ENCODE data around the gene TRIM66.

DNA sequence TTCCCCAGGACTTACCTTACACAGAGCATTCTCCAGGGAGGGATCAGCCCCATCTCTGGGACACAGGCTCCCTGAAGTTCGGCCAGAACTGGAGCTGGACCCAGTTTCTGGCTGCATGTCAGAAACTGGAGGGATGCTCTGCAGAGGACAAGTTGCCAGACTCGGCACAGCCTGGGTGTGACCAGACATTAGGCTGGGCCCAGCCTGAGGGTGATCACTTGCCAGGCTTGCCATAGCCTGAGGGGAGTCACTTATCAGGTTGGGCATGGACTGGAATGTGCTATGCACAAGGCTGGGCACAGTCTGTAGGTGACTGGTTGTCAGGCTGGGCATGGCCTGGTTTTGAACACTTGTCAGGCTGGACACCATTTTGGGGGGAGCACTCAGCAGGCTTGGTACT is 57.8 kb downstream of the TRIM66 start:
- TF ChIP-seq YY1 (IDR thresholded peaks at IDR 0.05; ENCODE audit: low read depth, low read length), result no peak
- TF ChIP-seq CEBPB (IDR thresholded peaks at IDR 0.05; ENCODE audit: borderline replicate concordance in 1 of 2, low read depth in 2 of 2, low read length in 2 of 2), result no peak
- TF ChIP-seq EP300 (IDR thresholded peaks at IDR 0.05; ENCODE audit: borderline replicate concordance in 1 of 2, control insufficient read depth in 1 of 2, low read depth in 2 of 2, low read length in 2 of 2), result no peak
- TF ChIP-seq, protein P1, sequence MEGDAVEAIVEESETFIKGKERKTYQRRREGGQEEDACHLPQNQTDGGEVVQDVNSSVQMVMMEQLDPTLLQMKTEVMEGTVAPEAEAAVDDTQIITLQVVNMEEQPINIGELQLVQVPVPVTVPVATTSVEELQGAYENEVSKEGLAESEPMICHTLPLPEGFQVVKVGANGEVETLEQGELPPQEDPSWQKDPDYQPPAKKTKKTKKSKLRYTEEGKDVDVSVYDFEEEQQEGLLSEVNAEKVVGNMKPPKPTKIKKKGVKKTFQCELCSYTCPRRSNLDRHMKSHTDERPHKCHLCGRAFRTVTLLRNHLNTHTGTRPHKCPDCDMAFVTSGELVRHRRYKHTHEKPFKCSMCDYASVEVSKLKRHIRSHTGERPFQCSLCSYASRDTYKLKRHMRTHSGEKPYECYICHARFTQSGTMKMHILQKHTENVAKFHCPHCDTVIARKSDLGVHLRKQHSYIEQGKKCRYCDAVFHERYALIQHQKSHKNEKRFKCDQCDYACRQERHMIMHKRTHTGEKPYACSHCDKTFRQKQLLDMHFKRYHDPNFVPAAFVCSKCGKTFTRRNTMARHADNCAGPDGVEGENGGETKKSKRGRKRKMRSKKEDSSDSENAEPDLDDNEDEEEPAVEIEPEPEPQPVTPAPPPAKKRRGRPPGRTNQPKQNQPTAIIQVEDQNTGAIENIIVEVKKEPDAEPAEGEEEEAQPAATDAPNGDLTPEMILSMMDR (IDR thresholded peaks at IDR 0.05 in 2 of 3, conservative IDR thresholded peaks at IDR 0.05 in 1 of 3; ENCODE audit: control insufficient read depth in 2 of 3, extremely low read depth in 1 of 3, insufficient read depth in 1 of 3, low read depth in 3 of 3, low read length in 3 of 3), result no peak
- TF ChIP-seq, protein P2, sequence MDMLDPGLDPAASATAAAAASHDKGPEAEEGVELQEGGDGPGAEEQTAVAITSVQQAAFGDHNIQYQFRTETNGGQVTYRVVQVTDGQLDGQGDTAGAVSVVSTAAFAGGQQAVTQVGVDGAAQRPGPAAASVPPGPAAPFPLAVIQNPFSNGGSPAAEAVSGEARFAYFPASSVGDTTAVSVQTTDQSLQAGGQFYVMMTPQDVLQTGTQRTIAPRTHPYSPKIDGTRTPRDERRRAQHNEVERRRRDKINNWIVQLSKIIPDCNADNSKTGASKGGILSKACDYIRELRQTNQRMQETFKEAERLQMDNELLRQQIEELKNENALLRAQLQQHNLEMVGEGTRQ (IDR thresholded peaks at IDR 0.05; ENCODE audit: borderline replicate concordance, low read depth, low read length), result no peak
- no peak for TF ChIP-seq PAX5 (IDR thresholded peaks at IDR 0.05; ENCODE audit: borderline replicate concordance, low read depth, low read length)
- TF ChIP-seq SUZ12 (IDR thresholded peaks at IDR 0.05; ENCODE audit: unreplicated experiment), result no peak
- no peak for TF ChIP-seq FOXM1 (IDR thresholded peaks at IDR 0.05; ENCODE audit: low read depth, low read length)
- no peak for TF ChIP-seq POLR2A (IDR thresholded peaks at IDR 0.05; ENCODE audit: low read depth, low read length)

All from GM12878 (cell line).